GM19351 (cell line): ENCODE measurements around the gene PRDX3.

Source experiments
- ATAC-seq: cut with Tn5 transposase; IDR thresholded peaks from one replicate; pipeline ENCODE4 v1.9.1; 2021; ENCODE audit warnings: mild to moderate bottlenecking, moderate library complexity; ENCODE audit not compliant: unreplicated experiment

PRDX3 gene

DNA sequence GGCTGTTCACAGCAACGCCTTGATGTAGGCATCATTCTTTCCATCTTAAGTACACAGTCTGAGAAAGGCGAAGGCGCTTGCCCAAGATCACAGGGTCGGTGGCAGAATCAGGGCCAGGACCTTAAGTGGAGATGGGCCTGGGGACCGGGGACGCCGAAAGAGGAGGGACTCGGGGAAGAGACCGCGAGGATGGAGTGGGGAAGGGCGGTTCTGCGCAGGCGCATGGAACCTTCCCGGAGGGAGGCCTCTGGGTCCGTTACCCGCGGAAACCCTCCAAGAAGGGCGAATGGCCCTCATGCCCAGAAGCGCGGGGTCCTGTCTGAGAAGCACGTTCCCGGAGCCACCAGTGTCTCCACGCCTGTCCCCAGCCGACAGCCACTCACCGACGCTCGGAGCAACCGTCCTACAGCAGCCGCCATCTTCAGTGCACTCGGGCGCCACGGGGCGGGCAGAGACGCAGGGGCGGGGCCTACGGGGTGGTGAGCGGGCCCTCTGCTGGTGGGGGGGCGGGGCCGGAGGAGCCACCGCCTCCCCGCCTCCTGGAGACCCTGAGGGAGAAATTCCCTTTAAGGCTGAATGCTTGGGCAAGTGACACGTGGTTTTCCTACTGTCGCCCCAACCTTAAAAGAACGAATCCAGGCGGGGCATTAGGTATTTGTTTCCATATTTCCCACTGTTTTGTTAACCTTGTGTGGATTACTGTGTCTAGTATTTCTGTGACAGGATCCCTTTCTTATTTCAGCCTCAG lies at the start of gene PRDX3:
PRDX3 (minus strand) TSS at position 441 of the 748 bp plus-strand sequence; CDS start at position 419, 22 bp downstream.
- ATAC-seq = peak; percentile 93

DNA sequence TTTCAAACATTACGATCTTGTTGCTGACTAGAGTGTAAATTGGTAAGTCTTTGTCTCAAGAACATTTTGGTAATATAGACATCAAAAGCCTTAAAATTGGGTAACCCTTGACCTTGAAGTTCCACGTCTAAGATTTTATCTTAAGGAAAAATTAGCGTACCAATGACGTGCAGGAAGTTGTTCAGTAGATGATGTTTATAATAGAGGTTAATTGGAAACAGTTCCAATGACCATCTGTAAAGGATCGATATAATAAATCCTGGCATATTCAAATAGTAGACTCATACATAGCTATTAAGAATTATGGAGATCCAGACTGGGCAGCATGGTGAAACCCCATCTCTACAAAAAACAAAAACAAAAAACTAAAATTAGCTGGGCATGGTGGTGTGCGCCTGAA lies 49.2 kb upstream of the PRDX3 start:
- ATAC-seq = no peak

DNA sequence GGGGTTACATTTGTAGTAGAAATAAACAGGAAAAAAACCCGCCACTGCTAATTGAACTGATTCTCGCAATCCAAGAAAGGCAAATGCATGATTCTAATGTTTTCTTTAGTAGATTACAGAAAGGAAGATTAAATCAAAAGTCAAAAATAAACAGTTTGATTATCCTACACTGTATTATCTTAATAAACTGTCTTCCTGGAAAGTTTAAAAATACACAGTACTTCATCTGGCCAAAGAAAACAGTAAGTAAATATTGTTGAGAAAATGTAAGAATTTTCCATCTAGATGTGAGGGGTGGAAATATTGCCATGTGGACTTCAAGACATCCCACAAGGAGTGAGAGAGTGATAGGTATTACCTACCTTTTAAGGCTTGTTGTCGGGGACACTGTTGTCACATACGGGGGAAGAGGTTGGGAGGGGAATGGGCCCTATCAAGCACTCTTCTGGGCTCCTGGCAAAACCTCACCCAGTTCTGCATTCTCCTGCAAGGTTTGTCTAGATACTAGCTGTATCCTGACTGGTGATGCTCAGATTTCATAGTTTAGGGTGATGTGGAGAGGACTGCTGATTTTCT lies 46.6 kb upstream of the PRDX3 start:
- ATAC-seq = no peak

DNA sequence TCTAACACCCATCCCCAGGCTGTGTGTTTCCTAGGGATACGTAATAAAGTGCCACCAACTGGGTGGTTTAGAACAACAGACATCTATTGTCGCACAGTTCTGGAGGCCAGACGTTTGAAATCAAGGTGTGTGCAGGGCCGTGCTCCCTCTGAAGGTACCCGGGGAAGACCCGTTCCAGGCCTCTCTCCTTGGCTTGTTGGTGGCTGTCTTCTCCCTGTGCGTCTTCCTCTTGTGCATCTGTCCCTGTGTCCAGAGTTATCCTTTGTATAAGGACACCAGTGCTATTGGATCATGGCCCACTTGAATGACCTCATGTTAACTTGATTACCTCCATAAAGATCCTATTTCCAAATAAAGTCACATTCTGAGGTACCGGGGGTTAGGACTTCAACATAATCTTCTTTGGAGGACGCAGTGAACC lies 44.4 kb upstream of the PRDX3 start:
- no peak for ATAC-seq

DNA sequence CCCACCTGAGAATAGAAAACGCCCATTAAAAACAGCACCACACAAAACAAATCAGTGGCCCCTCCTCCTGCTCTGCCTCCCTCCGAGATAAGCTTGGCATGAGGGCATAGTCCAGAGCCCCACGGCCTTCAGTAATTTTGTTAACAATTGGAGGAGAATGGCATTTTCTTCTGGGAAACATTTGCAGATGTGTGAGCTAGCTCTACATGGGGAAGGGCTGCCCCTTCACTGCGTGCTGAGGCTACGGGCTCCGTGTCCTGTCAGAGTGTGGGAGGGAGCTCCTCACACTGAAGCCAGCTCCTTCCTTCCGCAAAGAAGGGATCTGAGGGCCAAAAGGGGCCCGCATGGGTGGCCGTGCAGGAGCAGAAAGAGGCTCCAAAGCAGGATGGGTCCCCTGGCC lies 43.9 kb upstream of the PRDX3 start:
- ATAC-seq = no peak

DNA sequence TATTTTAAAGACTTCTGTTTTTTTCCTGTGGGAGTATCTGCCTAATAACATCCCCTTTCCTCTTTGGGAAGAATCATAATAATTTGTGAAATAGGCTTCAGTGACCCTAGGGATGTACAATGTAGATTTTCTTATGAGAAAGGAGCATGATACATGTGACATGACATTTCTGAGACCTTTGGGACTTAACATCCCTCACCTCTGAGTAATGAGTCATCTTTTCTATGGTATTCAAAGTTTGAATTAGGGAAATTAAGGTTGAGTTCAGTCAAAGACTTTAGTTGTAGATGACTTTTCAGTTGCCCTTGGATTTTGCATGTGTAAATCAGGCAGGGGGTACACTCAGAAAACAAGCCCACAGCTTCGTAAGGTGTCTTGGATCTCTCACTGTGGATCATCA lies 43.1 kb upstream of the PRDX3 start:
- ATAC-seq = no peak

DNA sequence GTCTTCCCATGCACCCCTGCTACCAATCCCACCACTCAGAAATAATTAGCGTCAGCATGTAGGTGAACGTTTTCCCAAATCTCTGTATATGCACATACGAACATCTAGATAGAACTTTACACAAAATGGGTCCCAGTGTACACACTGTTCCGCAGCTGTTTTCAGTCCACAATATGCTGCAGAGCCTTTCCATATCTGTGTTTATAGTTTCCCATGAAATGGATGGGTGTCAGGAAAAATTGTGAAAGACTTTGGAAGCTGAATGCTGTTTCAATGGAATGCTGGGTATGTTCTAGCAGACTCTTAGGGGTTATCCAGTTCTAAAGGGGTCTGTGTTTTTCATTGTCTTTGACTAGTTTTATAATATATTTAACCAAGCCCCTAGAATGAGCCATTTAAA lies 42.6 kb upstream of the PRDX3 start:
- no peak for ATAC-seq

DNA sequence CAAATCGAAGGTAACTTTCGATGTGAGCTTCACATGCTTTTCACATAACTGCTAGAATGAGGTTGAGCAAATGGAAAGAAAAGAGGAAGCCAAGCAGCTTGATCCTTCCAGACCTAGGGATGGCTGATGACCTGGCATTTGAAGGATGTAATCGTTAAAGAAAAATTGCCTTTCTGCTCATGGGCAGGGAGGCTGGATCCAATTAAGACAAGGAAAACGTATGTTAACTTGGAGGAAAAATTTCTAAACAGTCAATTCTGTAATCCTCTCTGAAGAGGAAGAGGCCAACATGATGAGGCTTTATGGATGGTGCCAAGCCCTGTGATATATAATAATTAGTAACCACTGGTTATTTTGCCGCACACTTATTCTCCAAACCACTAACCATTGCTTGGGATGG lies 41.3 kb upstream of the PRDX3 start:
- ATAC-seq = no peak

DNA sequence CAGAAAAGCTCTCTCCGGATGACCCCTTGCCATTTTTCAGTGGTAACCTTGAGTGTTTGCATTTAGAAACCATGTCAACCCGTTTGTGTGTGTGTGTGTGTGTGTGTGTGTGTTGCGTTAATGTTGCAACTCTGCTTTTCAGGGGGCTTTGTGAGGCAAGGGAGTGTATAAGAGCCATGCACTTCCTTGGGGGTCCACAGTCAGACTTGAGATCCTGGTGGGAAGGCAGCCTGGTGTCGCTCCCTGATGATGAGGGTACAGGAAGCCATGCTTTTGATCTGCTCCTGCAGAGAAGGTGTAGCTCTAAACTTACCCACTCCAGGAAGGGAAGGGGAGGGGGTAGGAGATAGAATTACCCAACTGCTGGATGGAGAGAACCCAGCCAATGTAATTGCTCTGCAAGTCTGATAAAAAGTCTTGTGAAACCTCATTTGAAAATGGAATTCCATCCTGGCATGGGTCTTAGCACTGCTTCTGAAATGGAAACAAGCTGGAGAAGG lies 39.4 kb upstream of the PRDX3 start:
- no peak for ATAC-seq

DNA sequence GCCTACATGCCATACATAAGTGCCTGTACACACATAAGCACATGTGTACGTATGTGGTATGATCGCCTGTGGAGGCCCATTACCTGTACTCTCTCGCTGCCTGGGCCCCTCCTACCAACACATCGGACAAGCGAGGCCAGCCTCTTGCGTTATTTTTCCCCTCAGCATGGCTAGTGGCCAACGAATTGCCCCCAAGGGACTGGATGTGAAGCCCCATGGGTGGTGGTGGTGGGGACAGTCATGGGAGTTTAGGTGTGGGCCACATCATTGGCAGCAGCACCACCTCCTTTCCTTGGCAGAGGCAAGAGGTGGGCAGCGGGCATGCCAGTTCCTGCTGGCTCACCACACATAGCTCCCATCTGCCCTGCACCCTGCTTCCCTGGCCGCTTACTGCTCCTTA lies 38.8 kb upstream of the PRDX3 start:
- ATAC-seq = no peak

DNA sequence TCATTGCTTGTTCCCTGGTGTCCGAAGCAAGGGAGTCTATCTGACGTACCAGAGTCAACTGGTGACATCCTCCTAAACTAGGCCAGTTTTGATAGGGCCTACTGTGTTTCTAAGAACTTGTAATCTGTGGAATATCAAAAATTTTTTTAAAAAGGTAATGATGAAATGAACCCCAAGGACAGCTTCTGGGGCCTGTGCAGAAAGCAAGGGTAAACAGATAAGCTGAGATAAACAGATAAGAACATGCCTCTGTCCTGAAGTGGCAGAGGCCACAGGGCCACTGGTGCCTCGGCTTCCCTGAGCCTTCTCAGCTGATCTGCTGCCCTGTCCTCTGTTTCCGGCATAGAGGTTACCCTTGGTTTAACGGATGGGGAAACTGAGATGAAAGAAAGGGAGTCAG lies 37.5 kb upstream of the PRDX3 start:
- ATAC-seq = no peak

DNA sequence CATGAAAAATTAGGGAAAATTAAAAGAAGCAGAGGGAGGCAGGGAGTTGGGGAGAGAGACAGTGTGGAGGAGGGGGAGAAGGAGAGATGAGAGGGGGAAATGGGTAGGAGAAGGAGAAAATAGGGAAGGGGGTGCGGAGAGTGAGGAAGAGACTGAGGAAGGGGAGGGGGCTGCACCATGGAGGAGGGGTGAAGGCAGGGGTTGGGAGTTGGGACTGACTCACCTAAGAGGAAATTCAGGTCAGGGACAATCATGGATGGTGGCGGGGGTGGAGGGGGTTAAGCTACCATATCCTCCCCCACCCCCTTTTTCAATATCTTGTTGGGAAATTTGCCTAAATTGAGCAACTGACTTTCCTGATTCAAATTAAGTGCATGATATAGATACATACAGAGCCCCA lies 36.8 kb upstream of the PRDX3 start:
- no peak for ATAC-seq

DNA sequence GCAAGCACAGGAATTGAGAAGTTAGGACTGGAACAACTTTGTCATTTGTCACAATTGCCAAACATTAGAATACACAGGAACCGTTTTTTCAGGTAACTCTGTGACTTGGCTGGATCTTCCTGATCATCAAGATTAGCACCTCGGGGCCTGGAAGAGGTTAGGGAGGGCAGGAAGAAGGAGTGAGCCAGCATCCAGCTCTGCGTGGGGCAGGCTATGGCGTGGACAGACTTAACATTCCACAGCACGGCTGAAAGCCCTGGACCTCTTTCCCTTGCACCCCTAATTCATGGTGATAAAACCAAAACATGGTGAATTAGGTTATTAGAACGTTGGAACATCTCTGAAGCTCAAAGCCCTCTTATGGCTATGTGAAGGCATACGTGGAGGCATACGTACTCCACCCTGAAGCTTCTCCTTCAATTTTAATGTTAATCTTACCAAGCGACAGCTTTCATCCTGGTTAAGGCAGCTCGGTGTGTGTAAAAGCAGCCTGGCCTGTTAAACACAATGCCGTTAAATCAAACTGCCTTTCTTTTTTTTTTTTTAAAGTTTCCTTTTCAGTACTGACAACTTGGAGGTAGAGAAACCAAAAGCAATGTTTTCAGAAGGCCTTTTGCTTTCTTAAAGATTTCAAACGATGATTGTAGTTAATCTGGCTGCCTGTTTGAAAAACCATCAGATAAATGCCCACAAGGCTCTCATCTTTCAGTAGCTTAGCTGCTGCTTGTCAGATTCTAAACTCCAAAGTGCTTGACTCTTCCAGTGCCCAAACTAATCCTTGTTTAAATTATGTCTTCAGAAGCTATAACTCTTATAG lies 33.2 kb upstream of the PRDX3 start:
- no peak for ATAC-seq

DNA sequence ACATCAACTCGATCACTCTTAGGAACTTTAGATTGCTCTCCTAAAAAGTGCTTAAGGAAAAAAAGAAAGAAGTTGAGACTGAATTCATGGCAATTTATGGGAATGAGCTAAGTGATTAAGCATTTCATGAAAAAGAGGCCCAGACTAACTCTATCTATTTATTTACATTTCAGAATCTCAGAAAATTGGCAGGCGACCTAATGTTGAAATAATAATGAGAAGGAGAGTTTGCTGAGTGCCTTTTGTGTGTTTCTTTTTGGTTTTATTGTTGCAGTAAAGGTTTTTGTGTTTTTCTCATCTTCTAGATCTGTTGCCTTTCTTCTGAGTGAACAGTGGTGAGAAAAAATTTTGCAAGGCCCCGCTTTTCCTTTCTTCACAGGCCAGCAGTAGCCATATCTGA lies 32.6 kb upstream of the PRDX3 start:
- no peak for ATAC-seq

DNA sequence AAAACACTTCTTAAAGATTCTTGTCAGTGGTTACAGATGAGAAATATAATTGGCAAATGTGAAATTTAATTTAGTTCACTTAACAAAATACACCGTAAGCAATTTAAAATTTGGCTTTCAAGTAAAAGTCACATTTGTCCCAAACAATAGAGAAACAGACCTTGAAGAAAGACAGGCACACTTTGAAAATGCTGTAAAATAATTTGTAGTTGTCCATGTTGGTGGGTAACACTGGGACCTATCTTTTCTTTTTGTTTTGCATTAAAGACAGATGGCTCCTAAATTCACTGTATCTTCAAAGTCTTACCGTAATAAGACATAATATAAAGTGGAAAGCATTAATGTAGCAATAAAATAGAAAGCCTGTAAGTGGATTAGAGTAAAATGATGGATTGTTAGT lies 32.0 kb upstream of the PRDX3 start:
- no peak for ATAC-seq

DNA sequence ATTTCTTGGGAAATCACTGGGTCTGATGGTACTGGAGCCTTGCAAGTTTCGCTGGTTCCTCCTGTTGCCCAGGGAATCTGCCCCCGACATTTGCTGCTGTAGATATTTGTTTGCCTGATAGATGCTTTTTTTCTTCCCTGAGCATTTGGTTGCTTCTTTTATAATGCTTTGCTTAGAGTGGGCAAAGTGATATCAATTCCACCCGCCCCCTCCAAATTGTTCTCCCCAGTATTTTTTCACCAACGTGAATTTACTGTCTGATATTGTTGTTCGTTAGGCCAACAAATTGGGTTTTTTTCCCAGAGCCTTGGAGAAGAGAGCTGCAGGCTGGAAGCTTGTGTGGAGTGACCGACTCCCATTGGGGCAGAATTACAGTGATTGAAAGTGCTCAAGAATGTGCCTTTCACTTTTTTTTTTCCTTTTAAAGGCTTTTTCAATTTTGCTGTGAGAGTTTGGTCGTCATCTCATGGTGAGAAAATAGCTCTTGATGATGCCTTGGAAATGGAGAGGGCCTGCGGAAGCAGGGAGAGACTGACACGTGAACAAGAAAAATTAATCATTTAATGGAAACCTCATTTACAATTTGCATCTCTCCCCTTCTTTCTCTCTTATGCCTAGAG lies 31.2 kb upstream of the PRDX3 start:
- no peak for ATAC-seq

DNA sequence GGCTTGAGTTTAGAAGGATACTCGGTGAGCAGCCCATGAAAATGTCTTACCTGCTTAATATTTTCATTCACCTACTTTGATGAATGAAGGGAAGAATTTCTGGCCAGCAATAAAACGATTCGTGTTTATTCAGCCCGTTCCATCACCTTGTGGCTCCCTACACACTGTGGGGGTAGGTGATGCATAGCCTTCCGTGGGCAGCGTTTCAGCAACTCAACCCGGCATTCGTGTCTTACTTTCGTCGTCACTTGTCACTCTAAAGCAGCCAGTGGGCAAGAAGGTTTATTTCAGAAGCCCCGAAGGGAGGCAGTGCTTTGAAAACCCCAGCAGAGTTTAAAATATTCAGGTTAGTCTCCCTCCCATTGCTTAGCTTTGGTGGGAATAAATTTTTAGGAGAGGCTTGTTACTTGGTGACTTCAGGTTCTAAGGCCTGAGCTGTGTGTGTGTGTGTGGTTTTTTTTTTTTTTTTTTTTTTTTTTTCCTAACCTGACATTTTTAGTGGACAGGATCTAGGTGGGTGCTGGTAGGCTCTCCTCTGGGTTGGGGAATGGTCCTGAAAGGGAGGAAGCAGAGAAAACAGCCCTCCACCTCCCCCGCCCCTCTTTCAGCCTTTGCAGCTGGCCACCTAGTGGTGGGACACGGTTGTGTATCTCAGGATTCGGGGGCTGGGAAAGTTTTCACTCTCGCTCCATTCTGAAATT lies 30.6 kb upstream of the PRDX3 start:
- no peak for ATAC-seq

DNA sequence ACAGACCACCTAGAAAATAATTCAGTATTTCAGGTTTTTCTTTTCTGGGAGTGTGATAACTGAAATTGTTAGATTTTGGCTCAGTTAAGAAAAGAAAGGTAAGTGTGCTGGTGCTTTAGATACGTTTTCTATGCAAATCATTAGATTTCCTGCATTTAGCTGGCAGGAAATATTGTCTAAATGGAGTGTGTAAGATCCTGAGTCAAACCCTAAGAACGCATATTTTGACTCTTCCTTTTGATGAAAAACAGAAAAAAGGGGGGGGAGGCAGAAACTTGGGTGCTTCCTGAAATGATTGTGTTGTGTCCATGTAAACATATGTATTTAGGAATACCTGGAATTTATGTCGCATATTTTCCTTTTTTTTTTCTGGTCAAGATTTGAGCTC lies 29.9 kb upstream of the PRDX3 start:
- no peak for ATAC-seq

DNA sequence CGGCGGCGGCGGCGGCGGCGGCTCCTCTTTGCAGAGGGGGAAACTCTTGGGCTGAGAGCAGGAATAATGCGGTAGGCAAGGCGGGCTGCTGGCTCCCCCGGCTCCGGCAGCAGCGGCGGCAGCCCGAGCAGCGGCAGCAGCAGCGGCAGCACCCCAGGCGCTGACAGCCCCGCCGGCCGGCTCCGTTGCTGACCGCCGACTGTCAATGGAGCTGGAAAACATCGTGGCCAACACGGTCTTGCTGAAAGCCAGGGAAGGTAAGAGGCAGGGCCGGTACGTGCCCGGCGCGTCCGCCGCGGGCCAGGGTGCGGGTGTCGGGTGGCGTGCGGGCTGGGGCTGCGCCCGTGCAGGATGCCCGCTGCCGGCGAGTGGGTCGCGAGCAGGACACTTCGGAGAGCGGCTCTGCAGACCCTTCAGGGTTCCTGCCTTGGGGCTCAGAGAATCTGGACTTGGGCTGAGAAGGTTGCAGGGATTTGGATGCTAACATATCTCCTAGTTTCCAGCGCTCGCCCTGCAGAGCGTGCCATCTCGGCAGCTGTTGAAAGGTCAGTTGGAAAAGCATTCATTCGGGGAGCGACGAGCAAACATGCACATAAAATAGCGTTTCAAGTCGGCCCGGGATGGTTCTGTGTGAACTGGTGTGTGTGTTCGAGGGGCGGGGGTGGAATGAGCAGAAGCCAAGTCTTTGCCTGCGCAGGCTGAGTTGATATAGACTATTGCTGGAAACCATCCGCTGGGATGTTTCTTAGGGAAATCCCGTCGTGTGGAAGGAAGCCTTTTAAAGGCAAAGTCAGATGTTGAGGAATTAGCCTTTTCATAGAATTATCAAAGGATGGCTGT lies 29.3 kb upstream of the PRDX3 start:
- peak; percentile 1 for ATAC-seq

DNA sequence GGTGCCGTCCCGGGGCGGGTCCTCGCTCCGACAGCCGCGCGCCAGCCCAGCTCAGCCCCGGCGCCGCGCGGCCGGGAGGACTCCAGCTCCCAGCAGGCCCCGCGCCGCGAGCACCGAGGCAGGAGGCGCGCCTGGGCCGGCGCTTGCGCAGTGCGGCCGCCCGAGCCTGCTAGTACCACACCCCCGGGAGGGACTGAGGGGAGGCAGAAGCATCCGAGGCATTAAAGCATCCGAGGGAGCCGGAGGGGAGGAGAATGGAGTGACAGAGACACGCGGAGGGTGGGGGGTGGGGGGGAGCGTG lies 28.7 kb upstream of the PRDX3 start, which contains the start of gene GRK5:
GRK5 (plus strand) TSS at position 206 of the 301 bp plus-strand sequence. CDS start 347 bp downstream, outside the sequence.
- ATAC-seq = peak; percentile 69
